GM12892 (cell line): ENCODE data around the gene TRPM3.

Experiments
- POLR2A ChIP-seq: IDR thresholded peaks from 2 replicates; pipeline ENCODE4 v1.6.1; 2011; ENCODE audit warnings: low read depth, low read length, control low read depth
- POLR2AphosphoS5 ChIP-seq: IDR thresholded peaks from 2 replicates; pipeline ENCODE4 v1.6.1; 2011; ENCODE audit warnings: low read depth, low read length, control low read depth
- TAF1 ChIP-seq: IDR thresholded peaks from 2 replicates; pipeline ENCODE4 v1.6.1; 2011; ENCODE audit warnings: low read depth, mild to moderate bottlenecking, control low read depth, low read length, borderline replicate concordance

- no peak for TF ChIP-seq POLR2AphosphoS5
- no peak for TF ChIP-seq POLR2A
- no peak for TF ChIP-seq TAF1
These were observed 219.2 kb downstream of the TRPM3 start for GRCh38 chr9:70902171-70902570.
